Fibroblast of lung (primary cell): ENCODE measurements around the gene CYP2A6. TPM values are rescaled to one million over a fixed set of nuclear protein-coding genes. Genes with fewer than 3 reads are reported as not detected.
"Not testable (repeated sequence)": the region's sequence is repeated elsewhere in the genome, so short reads cannot be mapped to it uniquely, and the experiment has no call there.

Experiments used
- DNase-seq, 2 donors: peaks; one replicate each; pipeline versions ENCODE4 v3.0.0 to v3.0.0-alpha.2; 2010; ENCODE audit warnings: low read depth in 2 of 2
- H2AFZ ChIP-seq: 2 replicates; pipeline ENCODE4 v1.5.1; 2012; ENCODE audit warnings: low read length, control low read depth, inconsistent platforms
- H3K27ac ChIP-seq: 2 replicates; pipeline ENCODE4 v1.5.1; 2011; ENCODE audit warnings: low read length, control low read depth; ENCODE audit not compliant: insufficient read depth
- H3K27me3 ChIP-seq: 2 replicates; pipeline ENCODE4 v1.5.1; 2011; ENCODE audit warnings: mild to moderate bottlenecking, low read length; ENCODE audit not compliant: control insufficient read depth, insufficient read depth
- H3K36me3 ChIP-seq: 2 replicates; pipeline ENCODE4 v1.5.1; 2011; ENCODE audit warnings: low read length; ENCODE audit not compliant: control insufficient read depth, insufficient read depth
- H3K4me1 ChIP-seq: 2 replicates; pipeline ENCODE4 v1.5.1; 2011; ENCODE audit warnings: low read length; ENCODE audit not compliant: control insufficient read depth, insufficient read depth; ENCODE audit errors: extremely low read depth
- H3K4me2 ChIP-seq: 2 replicates; pipeline ENCODE4 v1.5.1; 2011; ENCODE audit warnings: low read length, control low read depth; ENCODE audit not compliant: insufficient read depth; ENCODE audit errors: extremely low read depth
- H3K4me3 ChIP-seq, 4 experiments: fragments of 200-600 bp in 1 of 4; sonication (generic) in 1 of 4; replicated peaks in 1 of 4; 2 replicates each; pipeline ENCODE4 v1.5.1; 2011 to 2016; ENCODE audit warnings: low read length in 4 of 4, low read depth in 3 of 4, mild to moderate bottlenecking in 3 of 4, control low read depth in 2 of 4, inconsistent platforms in 1 of 4, mixed read lengths in 1 of 4; ENCODE audit not compliant: insufficient read depth in 1 of 4; ENCODE audit errors: control extremely low read depth in 1 of 4
- H3K79me2 ChIP-seq: 2 replicates; pipeline ENCODE4 v1.5.1; 2012; ENCODE audit warnings: mild to moderate bottlenecking, low read length, inconsistent platforms; ENCODE audit not compliant: control insufficient read depth, insufficient read depth
- H3K9ac ChIP-seq: 2 replicates; pipeline ENCODE4 v1.5.1; 2011; ENCODE audit warnings: mild to moderate bottlenecking, low read length, control low read depth; ENCODE audit not compliant: insufficient read depth
- H3K9me3 ChIP-seq: 2 replicates; pipeline ENCODE4 v1.5.1; 2012; ENCODE audit warnings: low read depth, low read length; ENCODE audit not compliant: control insufficient read depth, insufficient read depth
- H4K20me1 ChIP-seq: 2 replicates; pipeline ENCODE4 v1.5.1; 2011; ENCODE audit warnings: low read length; ENCODE audit not compliant: control insufficient read depth, insufficient read depth; ENCODE audit errors: extremely low read depth
- EZH2 ChIP-seq: IDR thresholded peaks from 2 replicates; pipeline ENCODE4 v1.5.1; 2012; ENCODE audit warnings: low read length, control low read depth, mild to moderate bottlenecking; ENCODE audit errors: missing control alignments
- polyA plus RNA-seq, 2 donors: library from polyadenylated mRNA; depleted of rRNA in 1 of 2; stranded (reverse) in 1 of 2; unstranded in 1 of 2; fragments of >200 nt; gene quantifications; 2 replicates each; pipeline ENCODE4 v1.2.1, GENCODE V29; 2011 to 2012; ENCODE audit warnings: missing spikeins in 1 of 2
- total RNA-seq: library from RNA; depleted of rRNA; stranded (reverse); fragments of >200 nt; gene quantifications from 2 replicates; pipeline ENCODE4 v1.2.1, GENCODE V29; 2014
- TF ChIP-seq, protein P1 (sequence below), 2 donors: IDR thresholded peaks in 1 of 2; conservative IDR thresholded peaks in 1 of 2; 1 replicate in 1 of 2; 2 replicates in 1 of 2; pipeline ENCODE4 v1.5.1; 2011 to 2012; ENCODE audit warnings: low read length in 2 of 2, control low read depth in 1 of 2, inconsistent platforms in 1 of 2, low read depth in 1 of 2, mild to moderate bottlenecking in 1 of 2

Gene CYP2A6
- total and polyA plus RNA-seq, 2 donors (not counting 1 experiment from before 2014, with no cell fraction given), result not detected

DNA sequence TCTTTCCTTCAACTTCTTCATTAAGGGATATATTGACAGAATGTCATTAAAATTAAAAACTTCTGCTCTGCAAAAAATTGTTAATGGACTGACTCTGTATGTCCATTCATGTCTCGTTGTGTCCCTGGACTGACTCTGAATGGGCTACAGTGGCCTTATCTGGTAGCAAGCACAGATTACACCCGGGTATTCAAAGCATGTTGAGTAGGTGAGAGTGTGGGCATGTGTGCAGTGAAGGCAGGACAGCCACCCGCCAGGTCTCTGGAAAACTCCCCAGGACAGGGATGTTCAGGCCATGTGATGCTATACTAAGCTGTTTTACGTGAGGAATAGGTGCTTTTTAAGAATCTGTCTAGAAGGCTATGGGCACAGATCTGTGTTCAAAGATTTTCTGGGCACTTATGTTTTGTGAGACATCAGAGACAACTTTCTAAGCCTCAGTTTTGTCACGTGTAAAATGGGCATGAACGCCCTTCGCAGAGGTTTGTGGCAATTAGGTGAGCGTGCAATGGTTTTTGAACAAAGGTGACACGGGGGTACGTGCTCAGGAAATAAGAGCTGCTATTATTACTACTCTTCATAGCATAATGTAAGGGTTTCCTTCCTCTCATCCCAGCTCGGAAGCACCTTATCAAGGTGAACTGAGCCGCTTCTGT is 7.1 kb downstream of the CYP2A6 start:
- not testable (repeated sequence) for DNase-seq, H3K4me3 ChIP-seq, H2AFZ ChIP-seq, H3K4me1 ChIP-seq, H3K27ac ChIP-seq, H3K9me3 ChIP-seq, H3K27me3 ChIP-seq, H3K4me2 ChIP-seq, H3K36me3 ChIP-seq, H4K20me1 ChIP-seq, H3K9ac ChIP-seq, H3K79me2 ChIP-seq

GRCh38 chr19:40842012-40842411 is 8.2 kb downstream of the CYP2A6 start:
- not testable (repeated sequence) for H2AFZ ChIP-seq, H3K4me3 ChIP-seq, H3K27ac ChIP-seq, H3K27me3 ChIP-seq, DNase-seq, H3K9me3 ChIP-seq, H3K79me2 ChIP-seq, H4K20me1 ChIP-seq, H3K9ac ChIP-seq, H3K36me3 ChIP-seq, H3K4me2 ChIP-seq, H3K4me1 ChIP-seq

GRCh38 chr19:40838477-40838876 is 11.8 kb downstream of the CYP2A6 start:
- H3K4me3 ChIP-seq, H3K9ac ChIP-seq, H3K36me3 ChIP-seq, H3K79me2 ChIP-seq, H3K4me2 ChIP-seq, H2AFZ ChIP-seq, H4K20me1 ChIP-seq, H3K27me3 ChIP-seq, DNase-seq, H3K4me1 ChIP-seq, H3K27ac ChIP-seq, H3K9me3 ChIP-seq: not testable (repeated sequence)

DNA sequence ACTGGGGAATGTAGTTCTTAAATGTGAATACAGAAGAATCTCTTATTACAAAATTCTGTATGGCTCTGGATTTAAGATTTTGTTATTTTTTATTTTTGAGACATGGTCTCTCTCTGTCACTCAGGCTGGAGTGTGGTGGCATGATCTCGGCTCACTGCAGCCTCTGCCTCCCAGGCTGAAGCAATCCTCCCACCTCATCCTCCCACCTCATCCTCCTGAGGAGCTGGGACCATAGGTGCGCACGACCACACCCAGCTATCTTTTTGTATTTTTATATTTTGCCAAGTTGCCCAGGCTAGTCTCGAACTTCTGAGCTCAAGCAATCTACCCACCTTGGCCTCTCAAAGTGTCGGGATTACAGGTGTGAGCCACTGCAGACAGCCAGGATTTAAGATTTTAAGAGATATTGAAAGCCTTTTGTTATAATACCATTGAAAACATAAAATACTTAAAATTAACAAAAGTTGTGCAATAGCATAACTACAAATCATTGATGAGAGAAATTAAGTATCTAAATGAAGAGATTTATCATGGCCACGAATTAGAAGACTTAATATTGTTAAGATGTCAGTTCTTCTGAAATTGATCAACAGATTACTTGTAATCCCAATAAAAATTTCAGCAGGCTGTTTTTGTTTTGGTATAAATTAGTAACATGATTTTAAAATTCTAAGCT is 13.4 kb downstream of the CYP2A6 start:
- Histone ChIP-seq H3K27me3 (no peaks in the 10 kb centered on the region), H3K36me3 (no peaks in the 10 kb centered on the region), H2AFZ (no peak overlapping the region), H3K4me3 (no peak overlapping the region), H3K9ac (no peak overlapping the region), H3K4me1 (peaks cover 2% of the 10 kb centered on the region), H4K20me1 (no peaks in the 10 kb centered on the region), H3K4me2 (no peak overlapping the region), H3K9me3 (no peaks in the 10 kb centered on the region), H3K27ac (no peak overlapping the region), H3K79me2 (no peaks in the 10 kb centered on the region)
- TF ChIP-seq, protein P1, sequence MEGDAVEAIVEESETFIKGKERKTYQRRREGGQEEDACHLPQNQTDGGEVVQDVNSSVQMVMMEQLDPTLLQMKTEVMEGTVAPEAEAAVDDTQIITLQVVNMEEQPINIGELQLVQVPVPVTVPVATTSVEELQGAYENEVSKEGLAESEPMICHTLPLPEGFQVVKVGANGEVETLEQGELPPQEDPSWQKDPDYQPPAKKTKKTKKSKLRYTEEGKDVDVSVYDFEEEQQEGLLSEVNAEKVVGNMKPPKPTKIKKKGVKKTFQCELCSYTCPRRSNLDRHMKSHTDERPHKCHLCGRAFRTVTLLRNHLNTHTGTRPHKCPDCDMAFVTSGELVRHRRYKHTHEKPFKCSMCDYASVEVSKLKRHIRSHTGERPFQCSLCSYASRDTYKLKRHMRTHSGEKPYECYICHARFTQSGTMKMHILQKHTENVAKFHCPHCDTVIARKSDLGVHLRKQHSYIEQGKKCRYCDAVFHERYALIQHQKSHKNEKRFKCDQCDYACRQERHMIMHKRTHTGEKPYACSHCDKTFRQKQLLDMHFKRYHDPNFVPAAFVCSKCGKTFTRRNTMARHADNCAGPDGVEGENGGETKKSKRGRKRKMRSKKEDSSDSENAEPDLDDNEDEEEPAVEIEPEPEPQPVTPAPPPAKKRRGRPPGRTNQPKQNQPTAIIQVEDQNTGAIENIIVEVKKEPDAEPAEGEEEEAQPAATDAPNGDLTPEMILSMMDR (conservative IDR thresholded peaks at IDR 0.05 in 1 of 2, IDR thresholded peaks at IDR 0.05 in 1 of 2; ENCODE audit: low read depth in 1 of 2, low read length in 2 of 2), result no peak
- TF ChIP-seq EZH2, result no peak
- DNase-seq, result no peak

DNA sequence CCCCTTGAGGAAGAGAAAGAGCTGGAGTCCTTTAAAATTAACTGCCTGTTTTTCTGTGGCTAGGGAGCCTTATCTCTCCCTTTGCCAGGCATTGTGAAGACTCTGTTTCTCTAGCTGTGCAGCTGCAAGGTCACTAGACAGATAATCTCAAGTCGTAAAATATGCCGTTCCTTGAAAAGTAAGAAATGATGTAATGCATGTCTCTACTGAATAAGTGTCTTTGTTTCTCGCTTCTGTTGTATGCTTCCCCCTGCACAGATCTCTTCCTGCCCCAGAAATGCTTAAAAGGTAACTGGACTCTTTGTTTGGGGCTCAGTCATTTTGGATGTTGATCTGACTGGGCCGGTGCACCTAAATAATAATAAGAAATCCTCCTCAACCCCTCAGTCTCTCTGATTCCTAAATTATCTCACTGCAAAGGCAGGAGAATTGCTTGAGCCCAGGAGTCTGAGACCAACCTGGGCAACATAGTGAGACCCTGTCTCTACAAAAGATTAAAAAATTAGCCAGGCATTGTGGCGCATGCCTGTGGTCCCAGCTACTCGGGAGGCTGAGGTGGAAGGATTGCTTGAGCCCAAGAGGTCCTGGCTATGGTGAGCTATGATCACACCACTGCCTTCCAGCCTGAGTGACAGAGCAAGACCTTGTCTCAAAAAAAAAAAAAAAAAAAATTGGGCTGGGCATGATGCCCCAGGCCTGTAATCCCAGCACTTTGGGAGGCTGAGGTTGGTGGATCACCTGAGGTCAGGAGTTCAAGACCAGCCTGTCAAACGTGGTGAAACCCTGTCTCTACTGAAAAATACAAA is 16.3 kb downstream of the CYP2A6 start:
- not testable (repeated sequence) for H3K4me1 ChIP-seq, DNase-seq, H3K9me3 ChIP-seq, H3K9ac ChIP-seq, H4K20me1 ChIP-seq, H3K79me2 ChIP-seq, H3K36me3 ChIP-seq, H3K27ac ChIP-seq, H3K27me3 ChIP-seq, H3K4me3 ChIP-seq, H2AFZ ChIP-seq, H3K4me2 ChIP-seq

DNA sequence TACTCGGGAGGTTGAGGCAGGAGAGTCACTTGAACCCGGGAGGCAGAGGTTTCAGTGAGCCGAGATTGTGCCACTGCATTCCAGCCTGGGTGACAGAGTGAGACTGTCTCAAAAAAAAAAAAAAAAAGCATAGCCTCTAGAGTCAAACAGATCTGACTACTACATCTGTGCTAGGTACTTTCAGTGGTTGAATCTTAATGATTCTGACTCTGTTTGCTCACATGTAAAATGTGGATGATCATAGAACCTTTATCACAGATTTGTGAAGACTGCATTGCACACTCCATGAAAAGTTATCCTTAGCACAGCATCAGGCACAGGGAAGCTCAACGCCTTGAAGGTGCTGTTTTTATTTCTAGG is 17.8 kb downstream of the CYP2A6 start:
- not testable (repeated sequence) for H3K4me2 ChIP-seq, H3K27ac ChIP-seq, H3K9me3 ChIP-seq

More for the DNA sequence above, 17.8 kb downstream of the CYP2A6 start:
- not testable (repeated sequence) for DNase-seq, H3K9ac ChIP-seq, H3K4me1 ChIP-seq, H2AFZ ChIP-seq, H3K36me3 ChIP-seq, H3K27me3 ChIP-seq, H3K4me3 ChIP-seq, H3K79me2 ChIP-seq, H4K20me1 ChIP-seq
